Measurements from ENCODE around the gene ZFP57.
A peak's percentile ranks its signal among the peaks of the same experiment; 100 is the strongest.

Gene ZFP57

DNA sequence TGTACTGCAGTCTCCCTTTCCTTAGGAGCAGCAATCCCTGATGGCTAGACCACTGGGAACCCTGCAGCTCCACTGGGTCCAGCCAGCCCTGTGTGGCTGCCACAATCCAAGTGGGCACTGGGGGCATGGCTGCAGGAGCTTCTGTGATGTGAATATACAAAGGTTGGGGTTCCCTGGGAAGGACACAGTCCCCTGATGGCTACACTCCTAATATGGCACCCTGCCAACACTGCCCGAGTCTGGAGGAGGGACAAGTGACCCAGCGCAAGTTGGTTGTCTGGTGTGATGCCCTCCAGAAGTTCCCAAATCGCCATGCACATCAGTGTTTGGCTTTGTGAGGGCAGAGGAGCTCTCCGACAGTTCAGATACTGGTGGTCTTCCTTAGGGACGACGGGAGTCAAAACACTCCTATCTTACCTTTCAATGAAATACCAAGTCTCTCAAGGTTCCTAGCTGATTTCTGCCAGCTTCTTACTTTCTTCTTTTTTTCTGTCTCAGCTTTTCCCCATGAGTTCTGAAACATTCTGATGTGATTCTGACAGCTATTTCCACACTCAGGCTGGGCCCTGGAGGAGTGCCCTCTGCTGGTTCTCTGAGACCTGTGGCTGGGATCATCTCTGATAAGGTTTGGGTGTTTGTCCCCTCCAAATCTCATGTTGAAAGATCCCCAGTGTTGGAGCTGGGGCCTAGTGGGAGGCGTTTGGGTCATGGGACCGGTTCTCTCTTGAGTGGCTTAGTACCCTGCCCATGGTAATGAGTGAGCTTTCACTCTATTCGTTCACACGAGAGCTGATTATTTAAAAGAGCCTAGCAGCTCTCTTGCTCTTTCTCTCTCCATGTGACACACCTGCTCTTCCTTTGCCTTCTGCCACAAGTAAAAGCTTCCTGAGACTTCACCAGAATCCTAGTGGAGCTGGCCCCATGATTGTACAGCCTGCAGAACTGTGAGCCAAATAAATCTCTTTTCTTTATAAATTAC is 15.5 kb upstream of the ZFP57 start:
- Histone ChIP-seq H3K4me3 (ENCODE audit: low read depth in 1 of 5, low read length in 5 of 5) (no peak overlapping the region), H3K9me3 (ENCODE audit: control insufficient read depth in 5 of 5, low read length in 5 of 5) (peaks cover 0 to 2% (median 0%) of the 10 kb centered on the region in 5 donors), H3K27ac (ENCODE audit: low read depth, low read length) (no peak overlapping the region), H3K36me3 (ENCODE audit: control insufficient read depth in 5 of 5, insufficient read depth in 5 of 5, low read length in 5 of 5) (no peaks in the 10 kb centered on the region), H3K4me1 (ENCODE audit: control insufficient read depth in 5 of 5, insufficient read depth in 5 of 5, low read length in 5 of 5) (no peaks in the 10 kb centered on the region), H3K9ac (ENCODE audit: low read length in 5 of 5) (no peak overlapping the region), H3K27me3 (ENCODE audit: control insufficient read depth in 5 of 5, insufficient read depth in 4 of 5, low read length in 5 of 5) (peaks cover 0 to 6% (median 0%) of the 10 kb centered on the region in 5 donors)

DNA sequence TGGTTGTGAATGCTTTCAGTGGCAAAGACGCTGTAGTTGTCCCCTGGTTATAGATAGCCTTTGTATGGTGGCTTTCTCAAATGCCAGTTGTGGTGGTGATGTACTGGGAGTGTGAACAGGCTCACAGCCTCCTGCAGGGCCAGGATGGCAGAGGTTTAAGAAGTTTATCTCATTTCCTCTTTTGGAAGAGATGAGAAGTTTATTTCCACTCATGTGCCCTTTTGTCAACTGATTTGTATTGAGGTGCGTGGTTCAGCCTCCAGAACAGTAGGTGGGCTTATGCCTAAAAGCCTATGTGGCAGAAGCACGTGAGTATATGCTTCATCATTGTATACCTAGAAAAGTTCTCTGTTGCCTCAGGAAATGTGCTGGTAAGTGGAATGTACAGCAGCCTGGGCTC is 13.7 kb upstream of the ZFP57 start:
- Histone ChIP-seq H3K27ac (ENCODE audit: low read depth, low read length) (no peak overlapping the region), H3K36me3 (ENCODE audit: control insufficient read depth in 5 of 5, insufficient read depth in 5 of 5, low read length in 5 of 5) (no peaks in the 10 kb centered on the region), H3K9ac (ENCODE audit: low read length in 5 of 5) (no peak overlapping the region), H3K9me3 (ENCODE audit: control insufficient read depth in 5 of 5, low read length in 5 of 5) (peaks cover 0 to 2% (median 0%) of the 10 kb centered on the region in 5 donors), H3K27me3 (ENCODE audit: control insufficient read depth in 5 of 5, insufficient read depth in 4 of 5, low read length in 5 of 5) (peaks cover 0 to 6% (median 0%) of the 10 kb centered on the region in 5 donors), H3K4me1 (ENCODE audit: control insufficient read depth in 5 of 5, insufficient read depth in 5 of 5, low read length in 5 of 5) (no peaks in the 10 kb centered on the region), H3K4me3 (ENCODE audit: low read depth in 1 of 5, low read length in 5 of 5) (no peak overlapping the region)

- no peak overlapping the region for H3K27ac ChIP-seq (ENCODE audit: low read depth, low read length)
These were observed 4.9 kb upstream of the ZFP57 start for GRCh38 chr6:29685718-29686326.

DNA sequence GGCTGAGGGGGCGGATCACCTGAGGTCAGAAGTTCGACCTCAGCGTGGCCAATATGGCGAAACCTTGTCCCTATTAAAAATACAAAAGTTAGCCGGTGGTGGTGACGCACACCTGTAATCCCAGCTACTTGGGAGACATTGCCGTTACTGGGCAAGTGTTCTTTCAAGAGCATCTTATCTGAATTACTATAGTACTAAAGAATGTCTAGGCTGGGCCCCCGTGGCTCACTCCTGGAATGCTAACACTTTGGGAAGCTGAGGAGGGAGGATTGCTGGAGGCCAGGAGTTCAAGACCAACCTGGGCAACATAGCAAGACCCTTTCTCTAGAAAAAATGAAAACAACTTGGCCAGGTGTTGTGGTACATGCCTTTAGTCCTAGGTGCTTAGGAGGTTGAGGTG is 859 bp upstream of the ZFP57 start:
- H3K36me3 ChIP-seq (ENCODE audit: control insufficient read depth in 5 of 5, insufficient read depth in 5 of 5, low read length in 5 of 5), result no peaks in the 10 kb centered on the region
- H3K4me1 ChIP-seq (ENCODE audit: control insufficient read depth in 5 of 5, insufficient read depth in 5 of 5, low read length in 5 of 5), result peaks cover 0 to 4% (median 0%) of the 10 kb centered on the region in 5 donors
- H3K9me3 ChIP-seq (ENCODE audit: control insufficient read depth in 5 of 5, low read length in 5 of 5), result peaks cover 0 to 9% (median 0%) of the 10 kb centered on the region in 5 donors
- H3K27me3 ChIP-seq (ENCODE audit: control insufficient read depth in 5 of 5, insufficient read depth in 4 of 5, low read length in 5 of 5), result peaks cover 0 to 11% (median 7%) of the 10 kb centered on the region in 5 donors
- no peak overlapping the region for H3K4me3 ChIP-seq (ENCODE audit: low read depth in 1 of 5, low read length in 5 of 5)
- no peak overlapping the region for H3K27ac ChIP-seq (ENCODE audit: low read depth, low read length)
- H3K9ac ChIP-seq (ENCODE audit: low read length in 5 of 5), result no peak overlapping the region

More at GRCh38 chr6:29685718-29686326, 4.9 kb upstream of the ZFP57 start:
- Histone ChIP-seq H3K9me3 (ENCODE audit: control insufficient read depth in 5 of 5, low read length in 5 of 5) (peaks cover 0 to 9% (median 0%) of the 10 kb centered on the region in 5 donors), H3K4me3 (ENCODE audit: low read depth in 1 of 5, low read length in 5 of 5) (no peak overlapping the region), H3K27me3 (ENCODE audit: control insufficient read depth in 5 of 5, insufficient read depth in 4 of 5, low read length in 5 of 5) (peaks cover 0 to 5% (median 4%) of the 10 kb centered on the region in 5 donors), H3K36me3 (ENCODE audit: control insufficient read depth in 5 of 5, insufficient read depth in 5 of 5, low read length in 5 of 5) (no peaks in the 10 kb centered on the region), H3K4me1 (ENCODE audit: control insufficient read depth in 5 of 5, insufficient read depth in 5 of 5, low read length in 5 of 5) (peaks cover 0 to 3% (median 0%) of the 10 kb centered on the region in 5 donors), H3K9ac (ENCODE audit: low read length in 5 of 5) (no peak overlapping the region)

- peak overlapping the region in 1 of 5 donors; percentile 55 for H3K4me3 ChIP-seq (ENCODE audit: low read depth in 1 of 5, low read length in 5 of 5)
These were observed 536 bp downstream of the ZFP57 start for GRCh38 chr6:29680416-29680815.

DNA sequence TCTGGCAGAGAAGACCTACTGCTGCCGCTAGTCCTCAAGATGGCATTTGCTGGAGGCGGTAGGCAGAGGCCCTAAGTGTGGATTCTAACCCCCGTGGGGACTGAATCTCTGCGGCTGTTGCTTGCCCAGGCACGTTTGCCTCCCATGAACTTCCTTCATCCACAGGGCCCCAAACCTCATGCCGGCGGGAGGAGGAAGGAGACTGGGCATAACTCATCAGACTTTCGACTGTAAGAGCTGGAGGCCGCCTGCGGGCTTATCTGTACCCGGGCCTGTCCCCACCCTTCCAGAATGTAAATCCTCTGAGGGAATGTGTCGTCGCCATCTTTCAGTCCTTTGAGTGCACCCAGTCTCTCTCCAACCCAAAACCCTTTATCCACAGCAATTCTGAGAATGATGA is 990 bp downstream of the ZFP57 start:
- H3K27ac ChIP-seq (ENCODE audit: low read depth, low read length), result no peak overlapping the region
- H3K36me3 ChIP-seq (ENCODE audit: control insufficient read depth in 5 of 5, insufficient read depth in 5 of 5, low read length in 5 of 5), result no peaks in the 10 kb centered on the region
- no peak overlapping the region for H3K9ac ChIP-seq (ENCODE audit: low read length in 5 of 5)
- H3K4me1 ChIP-seq (ENCODE audit: control insufficient read depth in 5 of 5, insufficient read depth in 5 of 5, low read length in 5 of 5), result peaks cover 0 to 4% (median 0%) of the 10 kb centered on the region in 5 donors
- peak overlapping the region in 1 of 5 donors; percentile 55 for H3K4me3 ChIP-seq (ENCODE audit: low read depth in 1 of 5, low read length in 5 of 5)
- H3K27me3 ChIP-seq (ENCODE audit: control insufficient read depth in 5 of 5, insufficient read depth in 4 of 5, low read length in 5 of 5), result peaks cover 0 to 11% (median 2%) of the 10 kb centered on the region in 5 donors
- peaks cover 0 to 3% (median 0%) of the 10 kb centered on the region in 5 donors for H3K9me3 ChIP-seq (ENCODE audit: control insufficient read depth in 5 of 5, low read length in 5 of 5)

More at GRCh38 chr6:29680416-29680815, 536 bp downstream of the ZFP57 start:
- H3K9ac ChIP-seq (ENCODE audit: low read length in 5 of 5), result no peak overlapping the region
- no peaks in the 10 kb centered on the region for H3K36me3 ChIP-seq (ENCODE audit: control insufficient read depth in 5 of 5, insufficient read depth in 5 of 5, low read length in 5 of 5)
- H3K27me3 ChIP-seq (ENCODE audit: control insufficient read depth in 5 of 5, insufficient read depth in 4 of 5, low read length in 5 of 5), result peaks cover 0 to 11% (median 3%) of the 10 kb centered on the region in 5 donors
- H3K27ac ChIP-seq (ENCODE audit: low read depth, low read length), result no peak overlapping the region
- H3K4me1 ChIP-seq (ENCODE audit: control insufficient read depth in 5 of 5, insufficient read depth in 5 of 5, low read length in 5 of 5), result peaks cover 0 to 4% (median 0%) of the 10 kb centered on the region in 5 donors
- H3K9me3 ChIP-seq (ENCODE audit: control insufficient read depth in 5 of 5, low read length in 5 of 5), result peaks cover 0 to 6% (median 0%) of the 10 kb centered on the region in 5 donors

DNA sequence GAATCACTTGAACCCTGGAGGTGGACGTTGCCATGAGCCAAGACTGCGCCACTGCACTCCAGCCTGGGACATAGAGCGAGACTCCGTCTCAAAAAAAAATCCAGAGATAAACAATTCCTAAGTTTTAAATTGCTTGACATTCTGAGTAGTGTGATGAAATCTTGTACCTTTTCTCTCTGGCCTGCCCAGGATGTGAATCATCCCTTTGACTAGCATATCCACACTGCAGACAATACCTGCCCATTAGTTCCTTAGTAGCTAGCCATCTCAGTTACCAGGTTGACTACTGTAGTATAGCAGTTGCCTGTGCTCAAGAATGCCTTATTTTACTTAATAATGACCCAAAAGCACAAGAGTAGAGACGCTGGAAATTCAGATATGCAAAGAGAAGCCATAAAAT is 2.8 kb downstream of the ZFP57 start:
- Histone ChIP-seq H3K36me3 (ENCODE audit: control insufficient read depth in 5 of 5, insufficient read depth in 5 of 5, low read length in 5 of 5) (no peaks in the 10 kb centered on the region), H3K9me3 (ENCODE audit: control insufficient read depth in 5 of 5, low read length in 5 of 5) (no peaks in the 10 kb centered on the region), H3K9ac (ENCODE audit: low read length in 5 of 5) (no peak overlapping the region), H3K4me1 (ENCODE audit: control insufficient read depth in 5 of 5, insufficient read depth in 5 of 5, low read length in 5 of 5) (peaks cover 0 to 4% (median 0%) of the 10 kb centered on the region in 5 donors), H3K27ac (ENCODE audit: low read depth, low read length) (no peak overlapping the region), H3K27me3 (ENCODE audit: control insufficient read depth in 5 of 5, insufficient read depth in 4 of 5, low read length in 5 of 5) (peaks cover 0 to 11% (median 2%) of the 10 kb centered on the region in 5 donors), H3K4me3 (ENCODE audit: low read depth in 1 of 5, low read length in 5 of 5) (no peak overlapping the region)

DNA sequence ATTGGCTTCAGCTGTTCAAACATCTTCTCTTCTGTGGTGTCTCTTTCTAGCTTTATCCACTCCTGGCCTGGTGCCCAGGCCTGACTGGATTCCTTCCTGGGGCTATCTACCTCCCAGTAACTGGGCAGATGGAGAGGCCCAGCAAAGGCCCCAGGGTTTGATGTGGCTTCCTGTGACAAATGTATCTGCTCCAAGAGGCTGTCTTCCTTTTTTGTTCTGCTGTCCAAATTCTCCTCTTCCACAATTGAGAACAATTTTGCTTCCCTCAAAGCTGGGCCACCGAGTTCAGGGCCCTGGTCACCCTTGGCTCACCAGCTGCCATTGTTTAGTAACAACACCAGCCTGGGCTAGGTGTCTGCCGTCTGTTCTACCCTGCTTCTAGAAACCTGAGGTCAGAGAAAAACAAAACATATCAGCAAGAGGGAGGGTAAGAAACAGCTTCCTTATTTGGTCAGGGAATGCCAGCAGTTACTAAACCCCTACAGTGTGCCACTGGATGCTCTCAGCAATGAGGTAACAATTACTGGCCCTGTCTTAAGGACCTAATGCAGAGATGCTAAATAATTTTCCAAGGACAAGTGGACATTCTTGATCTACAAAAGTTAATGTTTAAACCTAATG is 3.9 kb downstream of the ZFP57 start:
- peaks cover 0 to 11% (median 9%) of the 10 kb centered on the region in 5 donors for H3K27me3 ChIP-seq (ENCODE audit: control insufficient read depth in 5 of 5, insufficient read depth in 4 of 5, low read length in 5 of 5)
- no peak overlapping the region for H3K9ac ChIP-seq (ENCODE audit: low read length in 5 of 5)
- H3K36me3 ChIP-seq (ENCODE audit: control insufficient read depth in 5 of 5, insufficient read depth in 5 of 5, low read length in 5 of 5), result no peaks in the 10 kb centered on the region
- no peak overlapping the region for H3K27ac ChIP-seq (ENCODE audit: low read depth, low read length)
- H3K9me3 ChIP-seq (ENCODE audit: control insufficient read depth in 5 of 5, low read length in 5 of 5), result no peaks in the 10 kb centered on the region
- peaks cover 0 to 4% (median 0%) of the 10 kb centered on the region in 5 donors for H3K4me1 ChIP-seq (ENCODE audit: control insufficient read depth in 5 of 5, insufficient read depth in 5 of 5, low read length in 5 of 5)
- H3K4me3 ChIP-seq (ENCODE audit: low read depth in 1 of 5, low read length in 5 of 5), result no peak overlapping the region

DNA sequence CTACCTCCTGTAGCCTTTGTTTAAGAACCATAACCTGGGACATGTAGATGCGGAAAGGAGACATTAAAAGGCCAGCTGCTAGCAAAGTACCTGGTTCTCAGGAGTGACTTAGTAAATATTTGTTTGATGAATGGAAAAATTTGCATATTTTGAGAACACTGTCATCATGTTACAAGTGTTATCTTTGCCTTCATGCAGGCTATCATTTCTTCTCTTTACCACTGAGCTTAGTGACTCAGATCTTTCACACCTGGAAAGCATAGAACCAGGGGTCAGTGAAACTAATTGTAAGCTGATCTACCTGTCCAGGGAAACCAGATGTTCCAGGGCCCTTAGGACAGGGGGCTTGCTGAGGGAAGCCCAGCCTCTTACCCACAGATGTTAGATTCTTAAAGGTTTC is 5.4 kb downstream of the ZFP57 start:
- H3K9ac ChIP-seq (ENCODE audit: low read length in 5 of 5), result no peak overlapping the region
- H3K4me3 ChIP-seq (ENCODE audit: low read depth in 1 of 5, low read length in 5 of 5), result no peak overlapping the region
- no peaks in the 10 kb centered on the region for H3K4me1 ChIP-seq (ENCODE audit: control insufficient read depth in 5 of 5, insufficient read depth in 5 of 5, low read length in 5 of 5)

More for the DNA sequence above, 5.4 kb downstream of the ZFP57 start:
- H3K9me3 ChIP-seq (ENCODE audit: control insufficient read depth in 5 of 5, low read length in 5 of 5), result no peaks in the 10 kb centered on the region
- no peaks in the 10 kb centered on the region for H3K36me3 ChIP-seq (ENCODE audit: control insufficient read depth in 5 of 5, insufficient read depth in 5 of 5, low read length in 5 of 5)
- H3K27ac ChIP-seq (ENCODE audit: low read depth, low read length), result no peak overlapping the region
- peaks cover 0 to 15% (median 9%) of the 10 kb centered on the region in 5 donors for H3K27me3 ChIP-seq (ENCODE audit: control insufficient read depth in 5 of 5, insufficient read depth in 4 of 5, low read length in 5 of 5)

Measured in subcutaneous abdominal adipose tissue (tissue), 5 donors.